ENCODE data around the gene TTC3.

The TTC3 gene

GRCh38 chr21:37224861-37225839, 152.1 kb downstream of the TTC3 start:
- DNase-seq (ENCODE audit: low spot score): no peak

- DNase-seq (ENCODE audit: low spot score): no peak
Measured at GRCh38 chr21:37226041-37226920, 153.2 kb downstream of the TTC3 start.

GRCh38 chr21:37227071-37228002, 154.3 kb downstream of the TTC3 start:
- no peak for DNase-seq (ENCODE audit: low spot score)

- DNase-seq (ENCODE audit: low spot score): no peak
Measured at GRCh38 chr21:37228003-37228400, 154.9 kb downstream of the TTC3 start.

GRCh38 chr21:37230632-37231248, 157.7 kb downstream of the TTC3 start:
- DNase-seq (ENCODE audit: low spot score): no peak

- no peak for DNase-seq (ENCODE audit: low spot score)
Measured at GRCh38 chr21:37231249-37231645, 158.2 kb downstream of the TTC3 start.

GRCh38 chr21:37231671-37232070, 158.6 kb downstream of the TTC3 start:
- DNase-seq (ENCODE audit: low spot score): no peak

GRCh38 chr21:37232274-37233018, 159.4 kb downstream of the TTC3 start:
- no peak for DNase-seq (ENCODE audit: low spot score)

- DNase-seq (ENCODE audit: low spot score): no peak
Measured at GRCh38 chr21:37233551-37234146, 160.6 kb downstream of the TTC3 start.

GRCh38 chr21:37237346-37237745, 164.3 kb downstream of the TTC3 start:
- no peak for DNase-seq (ENCODE audit: low spot score)

- no peak for DNase-seq (ENCODE audit: low spot score)
Measured at GRCh38 chr21:37237764-37238163, 164.7 kb downstream of the TTC3 start.

- no peak for DNase-seq (ENCODE audit: low spot score)
Measured at GRCh38 chr21:37240978-37241377, 167.9 kb downstream of the TTC3 start.

- DNase-seq (ENCODE audit: low spot score): no peak
Measured at GRCh38 chr21:37241426-37241825, 168.4 kb downstream of the TTC3 start.

- DNase-seq (ENCODE audit: low spot score): no peak
Measured at GRCh38 chr21:37243961-37244360, 170.9 kb downstream of the TTC3 start.

- no peak for DNase-seq (ENCODE audit: low spot score)
Measured at GRCh38 chr21:37244501-37245095, 171.5 kb downstream of the TTC3 start.

- DNase-seq (ENCODE audit: low spot score): no peak
Measured at GRCh38 chr21:37245151-37245550, 172.1 kb downstream of the TTC3 start.

GRCh38 chr21:37248298-37248697, 175.2 kb downstream of the TTC3 start:
- no peak for DNase-seq (ENCODE audit: low spot score)

GRCh38 chr21:37249112-37249904, 176.3 kb downstream of the TTC3 start:
- DNase-seq (ENCODE audit: low spot score): no peak

GRCh38 chr21:37251294-37251634, 178.2 kb downstream of the TTC3 start:
- DNase-seq (ENCODE audit: low spot score): no peak
